ENCODE measurements around the gene CFAP210. TPM values are rescaled to one million over a fixed set of nuclear protein-coding genes. Genes with fewer than 3 reads are reported as not detected.

CFAP210 gene
- total and polyA plus RNA-seq, 10 of the 15 experiments (the other 5 are each of a cell fraction or from before 2014, with no cell fraction given) = not detected

GRCh38 chr2:169704160-169704708 lies 10.0 kb upstream of the CFAP210 start:
- Histone ChIP-seq H3K27ac (ENCODE audit: control insufficient read depth, insufficient read depth) (no peak overlapping the region), H3K4me3 (no peak overlapping the region), H2AFZ (ENCODE audit: control insufficient read depth, low read depth, low read length) (no peak overlapping the region), H3K9me3 (replicated peaks; ENCODE audit: control insufficient read depth, insufficient read depth, low read length) (no peaks in the 10 kb centered on the region), H3K4me2 (ENCODE audit: control insufficient read depth, insufficient read depth) (no peak overlapping the region), H3K9ac (ENCODE audit: control insufficient read depth, insufficient read depth, low read length) (no peak overlapping the region), H3K79me2 (ENCODE audit: control insufficient read depth, insufficient read depth, low read length) (no peaks in the 10 kb centered on the region), H3K36me3 (ENCODE audit: control insufficient read depth in 2 of 2, insufficient read depth in 2 of 2, low read length in 1 of 2) (no peaks in the 10 kb centered on the region), H4K20me1 (ENCODE audit: control insufficient read depth, insufficient read depth) (no peaks in the 10 kb centered on the region), H3K4me1 (ENCODE audit: control insufficient read depth, insufficient read depth, low read length) (no peaks in the 10 kb centered on the region), H3K27me3 (replicated peaks in 1 of 2; ENCODE audit: control insufficient read depth in 2 of 2, insufficient read depth in 2 of 2, low read length in 1 of 2) (no peaks in the 10 kb centered on the region)
- POLR2A ChIA-PET = interaction anchor here (0.5 kb wide), 1 partner anchor 401 kb away, joined by 4 read pairs; no protein-coding TSS in a partner anchor
- RAD21 ChIA-PET (ENCODE audit: unreplicated experiment) = no interaction called here
- SMC1A ChIA-PET (ENCODE audit: uncharacterized antibody, unreplicated experiment) = interaction anchor here (1.0 to 1.2 kb wide), 2 partner anchors 40 to 46 kb away, joined by 3 read pairs; no protein-coding TSS in a partner anchor
- DNase-seq (ENCODE audit: low read depth, low spot score) (no peak), FAIRE-seq (no peak), ATAC-seq (no peak)
- CTCF ChIA-PET = interaction anchor here (0.6 to 1.2 kb wide), 6 partner anchors 12 to 369 kb away, joined by 3 to 4 read pairs (median 3); no protein-coding TSS in a partner anchor
- 100% methylated on average over 1 of the region's 1 CpG for WGBS (ENCODE audit: insufficient coverage, insufficient replicate concordance, low lambda C conversion rate, missing lambda C conversion rate)
- intact Hi-C loops (cut with micrococcal nuclease; ENCODE audit: unreplicated experiment) = no loop called here
- TF ChIP-seq ATF7 (IDR thresholded peaks at IDR 0.05; ENCODE audit: low read depth) (no peak), NBN (IDR thresholded peaks at IDR 0.05) (no peak), MYB (IDR thresholded peaks at IDR 0.05; ENCODE audit: borderline replicate concordance, low read depth, low read length) (no peak), RELA (IDR thresholded peaks at IDR 0.05; ENCODE audit: borderline replicate concordance, partially characterized antibody) (no peak), EP300 (IDR thresholded peaks at IDR 0.05; ENCODE audit: borderline replicate concordance in 1 of 2, control insufficient read depth in 1 of 2, low read depth in 2 of 2, low read length in 2 of 2) (no peak), SP1 (IDR thresholded peaks at IDR 0.05; ENCODE audit: low read depth, low read length) (no peak), ZBED1 (IDR thresholded peaks at IDR 0.05; ENCODE audit: borderline replicate concordance) (no peak), LARP7 (IDR thresholded peaks at IDR 0.05) (no peak)
- BruUV-seq (replicated peaks) = no TSS peak
- in situ Hi-C loops (cut with MboI) = no loop called here

- in situ Hi-C loops (cut with MboI) = no loop called here
- BruUV-seq (replicated peaks) = no TSS peak
- Histone ChIP-seq H4K20me1 (ENCODE audit: control insufficient read depth, insufficient read depth) (no peaks in the 10 kb centered on the region), H3K4me3 (no peak overlapping the region), H3K27ac (ENCODE audit: control insufficient read depth, insufficient read depth) (no peak overlapping the region), H3K4me1 (ENCODE audit: control insufficient read depth, insufficient read depth, low read length) (no peaks in the 10 kb centered on the region), H3K36me3 (ENCODE audit: control insufficient read depth in 2 of 2, insufficient read depth in 2 of 2, low read length in 1 of 2) (no peaks in the 10 kb centered on the region), H3K9me3 (replicated peaks; ENCODE audit: control insufficient read depth, insufficient read depth, low read length) (no peaks in the 10 kb centered on the region; the same call in 2 of the 3 replicates), H3K79me2 (ENCODE audit: control insufficient read depth, insufficient read depth, low read length) (no peaks in the 10 kb centered on the region), H3K9ac (ENCODE audit: control insufficient read depth, insufficient read depth, low read length) (no peak overlapping the region), H3K27me3 (replicated peaks in 1 of 2; ENCODE audit: control insufficient read depth in 2 of 2, insufficient read depth in 2 of 2, low read length in 1 of 2) (no peaks in the 10 kb centered on the region), H3K4me2 (ENCODE audit: control insufficient read depth, insufficient read depth) (no peak overlapping the region), H2AFZ (ENCODE audit: control insufficient read depth, low read depth, low read length) (no peak overlapping the region)
- 66% methylated on average over 3 of the region's 3 CpGs for WGBS (ENCODE audit: insufficient coverage, insufficient replicate concordance, low lambda C conversion rate, missing lambda C conversion rate)
- no peak for DNase-seq (ENCODE audit: low read depth, low spot score)
- CTCF ChIA-PET = interaction anchor here (0.6 to 1.0 kb wide), 3 partner anchors 13 to 229 kb away, joined by 3 to 4 read pairs (median 3); no protein-coding TSS in a partner anchor
- no peak for FAIRE-seq
- SMC1A ChIA-PET (ENCODE audit: uncharacterized antibody, unreplicated experiment) = interaction anchor here (0.6 to 1.0 kb wide), 2 partner anchors 45 to 122 kb away, joined by 3 read pairs; partner anchors contain the start of gene METTL5
- RAD21 ChIA-PET (ENCODE audit: unreplicated experiment) = no interaction called here
- POLR2A ChIA-PET = interaction anchor here (0.6 kb wide), 1 partner anchor 36 kb away, joined by 3 read pairs; no protein-coding TSS in a partner anchor
- no peak for ATAC-seq
- intact Hi-C loops (cut with micrococcal nuclease; ENCODE audit: unreplicated experiment) = no loop called here
- TF ChIP-seq BCL3 (IDR thresholded peaks at IDR 0.05; ENCODE audit: borderline replicate concordance, insufficient read depth, low read depth, low read length, poor library complexity, severe bottlenecking) = no peak
- no peak for TF ChIP-seq IRF3 (IDR thresholded peaks at IDR 0.05)
- TF ChIP-seq ZNF687 (IDR thresholded peaks at IDR 0.05) = no peak
Measured at GRCh38 chr2:169702996-169703395, 8.8 kb upstream of the CFAP210 start.

Data from GM12878 (cell line).